ENCODE results near the gene SULT1A1. TPM values are rescaled to one million over a fixed set of nuclear protein-coding genes. Genes with fewer than 3 reads are reported as not detected.
A peak's percentile ranks its signal among the peaks of the same experiment; 100 is the strongest.

Gene SULT1A1
- total RNA-seq, 1 donor from 2014 or later: 4.0 TPM

- peak in 1 of 2 donors; percentile 45 for DNase-seq (ENCODE audit: low read depth in 2 of 2)
Observed at GRCh38 chr16:28561557-28562187, 48.2 kb downstream of the SULT1A1 start.

- no peak for DNase-seq (ENCODE audit: low read depth in 2 of 2)
Observed at GRCh38 chr16:28558456-28558855, 51.4 kb downstream of the SULT1A1 start.

GRCh38 chr16:28556914-28557320 is 52.9 kb downstream of the SULT1A1 start:
- no peak for DNase-seq (ENCODE audit: low read depth in 2 of 2)

DNA sequence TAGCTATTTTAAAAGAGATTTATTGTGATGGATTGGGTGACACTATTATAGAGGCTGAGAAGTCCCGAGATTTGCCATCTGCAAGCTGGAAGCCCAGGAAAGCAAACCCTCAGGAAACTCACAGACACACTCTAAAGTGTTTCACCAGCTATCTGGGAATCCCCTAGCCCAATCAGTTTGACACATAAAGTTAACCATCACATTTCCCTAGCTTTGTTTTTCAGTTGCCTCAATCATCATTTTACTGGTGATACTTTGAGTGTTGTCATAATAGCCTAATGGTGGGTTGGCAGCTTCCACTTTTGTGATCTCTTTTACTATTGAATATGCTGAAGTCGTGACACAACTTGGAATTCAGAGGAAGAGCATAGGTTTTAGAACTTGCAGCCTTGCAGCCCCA is 54.3 kb downstream of the SULT1A1 start:
- DNase-seq (ENCODE audit: low read depth in 2 of 2): no peak

Other genes starting within 250 kb of the SULT1A1 start
- not detected in 2 replicates for gene NPIPB6, start 246.5 kb downstream of the SULT1A1 start, total RNA-seq
- 157 and 212 TPM in 2 replicates for gene EIF3CL, start 206.2 kb downstream of the SULT1A1 start, total RNA-seq
- not detected in 2 replicates for gene NPIPB7, start 137.7 kb downstream of the SULT1A1 start, total RNA-seq
- gene CLN3, start 118.0 kb downstream of the SULT1A1 start, total RNA-seq: 13.1 and 18.8 TPM in 2 replicates
- gene APOBR, start 115.4 kb downstream of the SULT1A1 start, total RNA-seq: under 0.01 TPM in 1 of 2 replicates, not detected in the other
- gene IL27, start 103.2 kb downstream of the SULT1A1 start, total RNA-seq: not detected in 2 replicates
- 1.4 and 9.0 TPM in 2 replicates for gene NUPR1, start 71.1 kb downstream of the SULT1A1 start, total RNA-seq
- gene SGF29, start 56.1 kb downstream of the SULT1A1 start, total RNA-seq: 5.3 and 6.8 TPM in 2 replicates
- not detected in 2 replicates for gene SULT1A2, start 13.0 kb downstream of the SULT1A1 start, total RNA-seq
- gene NPIPB8, start 28.0 kb upstream of the SULT1A1 start, total RNA-seq: 0.13 and 0.26 TPM in 2 replicates
- gene EIF3C, start 101.4 kb upstream of the SULT1A1 start, total RNA-seq: 255 and 283 TPM in 2 replicates
- 0.77 and 1.3 TPM in 2 replicates for gene NPIPB9, start 141.7 kb upstream of the SULT1A1 start, total RNA-seq
- 16.4 and 31.0 TPM in 2 replicates for gene ATXN2L, start 213.0 kb upstream of the SULT1A1 start, total RNA-seq
- 109 and 118 TPM in 2 replicates for gene TUFM, start 236.3 kb upstream of the SULT1A1 start, total RNA-seq

Data from dermis microvascular lymphatic vessel endothelial cell (primary cell).